MG63 (cell line): ENCODE results near the gene SORCS2. TPM values are rescaled to one million over a fixed set of nuclear protein-coding genes. Genes with fewer than 3 reads are reported as not detected.

Experiments
- DNase-seq: peaks from one replicate; pipeline ENCODE4 v3.0.0-alpha.2; 2020
- H3K27me3 ChIP-seq: fragments of 250-450 bp; sonication (Bioruptor Pico); 2 replicates; pipeline ENCODE4 v1.5.1; 2020; ENCODE audit warnings: mild to moderate bottlenecking, moderate library complexity
- H3K36me3 ChIP-seq: fragments of 250-450 bp; sonication (Bioruptor Pico); 2 replicates; pipeline ENCODE4 v1.5.1; 2020; ENCODE audit warnings: mild to moderate bottlenecking, moderate library complexity
- H3K4me3 ChIP-seq: fragments of 250-450 bp; sonication (Bioruptor Pico); 2 replicates; pipeline ENCODE4 v1.5.1; 2020; ENCODE audit warnings: mild to moderate bottlenecking, moderate library complexity
- H3K9me3 ChIP-seq: fragments of 250-450 bp; sonication (Bioruptor Pico); 2 replicates; pipeline ENCODE4 v1.5.1; 2020; ENCODE audit warnings: mild to moderate bottlenecking, moderate library complexity
- total RNA-seq: library from RNA; depleted of rRNA; stranded (reverse); fragments of >200 nt; shearing (Covaris generic); gene quantifications from 2 replicates; pipeline ENCODE4 v1.2.3, GENCODE V29; 2014; ENCODE audit warnings: low replicate concordance

The SORCS2 gene
- total RNA-seq, 1 experiment from 2014 or later, result 1.5 TPM

- Histone ChIP-seq H3K4me3 (no peak overlapping the region), H3K36me3 (no peaks in the 10 kb centered on the region), H3K9me3 (no peaks in the 10 kb centered on the region), H3K27me3 (no peaks in the 10 kb centered on the region)
- no peak for DNase-seq
These were observed 426.0 kb downstream of the SORCS2 start for GRCh38 chr4:7618361-7618760.

- no peak for DNase-seq
- Histone ChIP-seq H3K36me3 (no peaks in the 10 kb centered on the region), H3K27me3 (no peaks in the 10 kb centered on the region), H3K4me3 (no peak overlapping the region), H3K9me3 (no peaks in the 10 kb centered on the region)
These were observed 427.9 kb downstream of the SORCS2 start for GRCh38 chr4:7620086-7620813.

GRCh38 chr4:7620814-7621176, 428.5 kb downstream of the SORCS2 start:
- H3K4me3 ChIP-seq, result no peak overlapping the region
- DNase-seq, result no peak
- H3K36me3 ChIP-seq, result no peaks in the 10 kb centered on the region
- no peaks in the 10 kb centered on the region for H3K9me3 ChIP-seq
- no peaks in the 10 kb centered on the region for H3K27me3 ChIP-seq

- no peaks in the 10 kb centered on the region for H3K36me3 ChIP-seq
- H3K9me3 ChIP-seq, result no peaks in the 10 kb centered on the region
- DNase-seq, result no peak
- no peaks in the 10 kb centered on the region for H3K27me3 ChIP-seq
- no peak overlapping the region for H3K4me3 ChIP-seq
These were observed 429.1 kb downstream of the SORCS2 start for GRCh38 chr4:7621252-7622035.

GRCh38 chr4:7622371-7622770, 430.0 kb downstream of the SORCS2 start:
- H3K9me3 ChIP-seq, result no peaks in the 10 kb centered on the region
- no peak for DNase-seq
- no peaks in the 10 kb centered on the region for H3K36me3 ChIP-seq
- H3K4me3 ChIP-seq, result no peak overlapping the region
- no peaks in the 10 kb centered on the region for H3K27me3 ChIP-seq

GRCh38 chr4:7623468-7623867, 431.1 kb downstream of the SORCS2 start:
- no peak for DNase-seq
- Histone ChIP-seq H3K36me3 (no peaks in the 10 kb centered on the region), H3K4me3 (no peak overlapping the region), H3K9me3 (no peaks in the 10 kb centered on the region), H3K27me3 (no peaks in the 10 kb centered on the region)

- no peaks in the 10 kb centered on the region for H3K27me3 ChIP-seq
- no peak for DNase-seq
- no peaks in the 10 kb centered on the region for H3K36me3 ChIP-seq
- no peaks in the 10 kb centered on the region for H3K9me3 ChIP-seq
- H3K4me3 ChIP-seq, result no peak overlapping the region
These were observed 432.1 kb downstream of the SORCS2 start for GRCh38 chr4:7624396-7624980.

GRCh38 chr4:7625071-7625470, 432.7 kb downstream of the SORCS2 start:
- peak; percentile 67 for DNase-seq
- H3K9me3 ChIP-seq, result no peaks in the 10 kb centered on the region
- H3K27me3 ChIP-seq, result no peaks in the 10 kb centered on the region
- H3K4me3 ChIP-seq, result no peak overlapping the region
- H3K36me3 ChIP-seq, result no peaks in the 10 kb centered on the region

GRCh38 chr4:7626531-7626930, 434.2 kb downstream of the SORCS2 start:
- Histone ChIP-seq H3K27me3 (no peaks in the 10 kb centered on the region), H3K36me3 (no peaks in the 10 kb centered on the region), H3K4me3 (no peak overlapping the region), H3K9me3 (no peaks in the 10 kb centered on the region)
- no peak for DNase-seq

GRCh38 chr4:7627251-7628250, 435.2 kb downstream of the SORCS2 start:
- Histone ChIP-seq H3K27me3 (no peaks in the 10 kb centered on the region), H3K36me3 (no peaks in the 10 kb centered on the region), H3K4me3 (no peak overlapping the region), H3K9me3 (no peaks in the 10 kb centered on the region)
- DNase-seq, result no peak

- no peaks in the 10 kb centered on the region for H3K27me3 ChIP-seq
- no peak for DNase-seq
- no peaks in the 10 kb centered on the region for H3K9me3 ChIP-seq
- no peak overlapping the region for H3K4me3 ChIP-seq
- H3K36me3 ChIP-seq, result no peaks in the 10 kb centered on the region
These were observed 436.1 kb downstream of the SORCS2 start for GRCh38 chr4:7628432-7628831.

GRCh38 chr4:7629501-7630254, 437.3 kb downstream of the SORCS2 start:
- no peaks in the 10 kb centered on the region for H3K9me3 ChIP-seq
- no peak for DNase-seq

GRCh38 chr4:7630568-7631287, 438.4 kb downstream of the SORCS2 start:
- peak; percentile 71 for DNase-seq
- Histone ChIP-seq H3K27me3 (no peaks in the 10 kb centered on the region), H3K9me3 (no peaks in the 10 kb centered on the region), H3K36me3 (no peaks in the 10 kb centered on the region), H3K4me3 (no peak overlapping the region)

More at GRCh38 chr4:7629501-7630254, 437.3 kb downstream of the SORCS2 start:
- no peaks in the 10 kb centered on the region for H3K36me3 ChIP-seq
- no peaks in the 10 kb centered on the region for H3K27me3 ChIP-seq
- H3K4me3 ChIP-seq, result no peak overlapping the region

- no peaks in the 10 kb centered on the region for H3K27me3 ChIP-seq
- no peak for DNase-seq
- no peak overlapping the region for H3K4me3 ChIP-seq
- H3K36me3 ChIP-seq, result no peaks in the 10 kb centered on the region
- no peaks in the 10 kb centered on the region for H3K9me3 ChIP-seq
These were observed 439.1 kb downstream of the SORCS2 start for GRCh38 chr4:7631288-7632014.

GRCh38 chr4:7632341-7632740, 440.0 kb downstream of the SORCS2 start:
- Histone ChIP-seq H3K9me3 (no peaks in the 10 kb centered on the region), H3K36me3 (no peaks in the 10 kb centered on the region), H3K4me3 (no peak overlapping the region), H3K27me3 (no peaks in the 10 kb centered on the region)
- no peak for DNase-seq
